NCI-H510A (cell line): Measurements from ENCODE around the gene MYOF.
"Not testable (repeated sequence)": the region's sequence is repeated elsewhere in the genome, so short reads cannot be mapped to it uniquely, and the experiment has no call there.

Experiments used
- DNase-seq: peaks from one replicate; lab custom pipeline; 2025; lab: John Stamatoyannopoulos, UW

The MYOF gene

DNA sequence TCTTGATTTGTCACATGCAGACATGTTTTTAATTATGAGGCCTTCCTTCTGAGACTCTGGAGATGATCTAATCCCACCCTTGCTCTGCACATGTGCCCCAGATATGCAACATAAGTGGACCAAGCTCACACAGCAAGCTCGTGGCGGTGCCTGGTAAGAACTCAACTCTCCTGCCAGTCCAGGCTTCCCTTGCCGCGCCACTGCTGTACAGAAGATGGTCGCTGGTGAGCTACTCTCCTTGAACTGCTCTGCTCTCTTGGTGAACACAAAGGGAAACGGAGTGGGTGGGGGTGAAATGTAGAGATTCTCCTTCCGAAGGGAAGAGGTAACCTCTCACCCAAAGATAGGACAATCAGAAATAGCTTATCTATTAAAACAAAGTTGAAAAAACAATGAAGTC lies 25.7 kb downstream of the MYOF start:
- no peak for DNase-seq

DNA sequence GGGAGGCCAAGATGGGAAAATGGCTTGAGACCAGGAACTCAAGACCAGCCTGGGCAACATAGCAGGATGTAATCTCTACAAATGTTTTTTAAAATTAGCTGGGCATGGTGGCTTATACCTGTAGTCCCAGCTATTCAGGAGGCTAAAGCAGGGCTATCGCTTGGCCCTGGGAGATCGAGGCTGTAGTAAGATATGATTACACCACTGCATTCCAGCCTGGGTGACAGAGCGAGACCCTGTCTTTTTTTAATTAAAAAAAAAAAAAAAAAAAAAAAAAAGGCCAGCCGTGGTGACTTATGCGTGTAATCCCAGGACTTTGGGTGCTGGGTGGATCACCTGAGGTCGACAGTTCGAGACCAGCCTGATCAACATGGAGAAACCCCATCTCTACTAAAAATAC lies 27.4 kb downstream of the MYOF start:
- DNase-seq: no peak

DNA sequence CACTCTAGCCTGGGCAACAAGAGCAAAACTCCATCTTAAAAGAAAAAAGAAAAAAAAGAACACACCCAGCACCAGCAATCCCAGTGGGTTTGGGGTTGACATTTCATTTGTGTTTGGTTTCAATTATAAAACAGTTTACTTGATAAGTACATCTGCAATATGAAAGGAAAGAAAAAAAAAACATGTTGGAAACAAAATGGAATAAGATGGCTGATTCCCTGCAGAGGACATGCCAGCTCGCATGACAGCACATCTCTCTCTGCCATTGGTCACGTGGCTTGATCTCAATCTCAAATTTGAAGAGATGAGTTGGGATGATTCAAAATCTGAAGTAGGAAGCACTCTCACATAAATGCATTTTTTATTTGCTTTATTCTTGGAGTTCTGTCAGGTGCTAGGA lies 28.0 kb downstream of the MYOF start:
- no peak for DNase-seq

DNA sequence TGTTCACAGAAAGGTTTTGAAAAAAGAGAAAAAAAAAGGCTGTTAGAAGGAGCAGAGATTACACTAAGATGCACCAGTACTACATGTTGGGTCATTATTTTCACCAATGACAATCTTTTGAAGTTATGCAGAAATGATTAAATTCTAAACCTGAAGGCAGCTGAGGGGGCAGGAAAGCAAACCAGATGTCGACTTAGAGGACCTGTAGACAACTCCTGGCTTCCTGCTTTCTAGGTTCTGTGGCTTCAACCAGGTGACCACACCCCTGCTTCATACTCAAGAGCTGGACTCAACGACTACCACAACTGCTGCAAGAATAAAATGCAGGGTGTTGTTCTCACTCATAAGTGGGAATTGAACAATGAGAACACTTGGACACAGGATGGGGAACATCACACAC lies 30.0 kb downstream of the MYOF start:
- no peak for DNase-seq

DNA sequence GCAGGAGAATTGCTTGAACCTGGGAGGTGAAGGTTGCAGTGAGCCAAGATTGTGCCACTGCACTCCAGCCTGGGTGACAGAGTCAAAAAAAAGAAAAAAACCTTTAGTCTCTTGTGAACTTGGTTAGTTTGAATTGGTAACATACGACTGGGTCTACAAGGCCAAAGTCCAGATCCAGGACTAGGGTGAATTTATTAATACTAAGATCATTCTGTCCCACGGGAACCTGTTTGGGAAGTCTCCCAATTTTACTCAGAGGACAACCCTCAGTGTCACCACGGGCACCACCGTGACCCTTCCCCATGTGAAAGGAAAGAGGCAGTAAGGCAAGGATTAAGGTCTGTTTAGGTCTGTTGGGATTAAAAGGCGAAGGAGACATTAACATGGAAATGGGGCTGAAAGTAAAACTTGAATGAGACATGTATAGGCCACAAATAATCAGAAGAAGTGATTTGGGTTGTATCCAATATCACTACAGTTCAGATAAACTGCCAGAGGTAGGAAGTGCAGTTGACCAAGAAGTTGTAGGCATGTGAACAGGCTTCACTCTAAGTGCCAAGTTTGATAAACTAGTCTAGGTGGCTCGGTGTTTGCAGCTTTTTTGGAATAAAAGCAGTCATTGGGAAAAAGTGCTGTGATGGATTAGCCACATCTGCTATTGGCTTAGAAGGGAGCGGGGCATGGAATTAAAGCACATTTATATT lies 30.7 kb downstream of the MYOF start:
- no peak for DNase-seq

DNA sequence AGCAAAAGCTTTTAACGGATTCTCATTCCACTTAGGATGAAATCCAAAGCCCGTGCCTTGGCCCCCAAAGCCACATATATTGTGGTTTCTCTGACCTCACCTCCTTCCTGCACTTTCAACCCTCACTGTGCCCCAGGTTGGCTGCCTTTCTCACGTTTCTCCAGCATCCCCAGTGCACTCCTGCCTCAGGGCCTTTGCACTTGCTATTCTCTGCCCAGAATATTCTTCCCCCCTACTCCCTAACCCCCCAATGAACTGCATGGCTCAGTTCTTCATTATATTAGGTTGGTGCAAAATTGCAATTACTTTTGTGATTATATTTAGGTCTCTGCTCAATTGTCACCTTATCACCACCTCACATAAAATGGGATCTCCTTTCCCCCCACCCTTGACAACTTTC lies 34.2 kb downstream of the MYOF start:
- no peak for DNase-seq

DNA sequence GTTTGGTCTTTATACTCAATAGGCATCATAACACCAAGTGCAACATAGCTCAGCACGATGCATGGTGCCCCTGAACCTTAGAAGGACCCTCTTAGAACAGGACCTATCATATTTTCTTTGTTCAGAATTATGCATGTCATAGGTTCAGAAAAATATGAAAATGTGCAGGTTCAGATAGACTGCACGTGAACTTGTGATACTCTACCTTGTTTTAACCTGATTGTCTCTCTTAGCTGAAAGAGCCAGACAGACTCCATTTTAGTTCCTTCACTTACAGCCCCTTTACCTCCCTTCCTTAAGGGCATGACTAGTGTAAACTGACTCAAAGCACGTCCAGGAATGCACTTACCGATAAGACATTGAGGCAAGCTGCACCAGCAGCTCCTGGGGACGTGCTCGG lies 35.1 kb downstream of the MYOF start:
- DNase-seq: no peak

DNA sequence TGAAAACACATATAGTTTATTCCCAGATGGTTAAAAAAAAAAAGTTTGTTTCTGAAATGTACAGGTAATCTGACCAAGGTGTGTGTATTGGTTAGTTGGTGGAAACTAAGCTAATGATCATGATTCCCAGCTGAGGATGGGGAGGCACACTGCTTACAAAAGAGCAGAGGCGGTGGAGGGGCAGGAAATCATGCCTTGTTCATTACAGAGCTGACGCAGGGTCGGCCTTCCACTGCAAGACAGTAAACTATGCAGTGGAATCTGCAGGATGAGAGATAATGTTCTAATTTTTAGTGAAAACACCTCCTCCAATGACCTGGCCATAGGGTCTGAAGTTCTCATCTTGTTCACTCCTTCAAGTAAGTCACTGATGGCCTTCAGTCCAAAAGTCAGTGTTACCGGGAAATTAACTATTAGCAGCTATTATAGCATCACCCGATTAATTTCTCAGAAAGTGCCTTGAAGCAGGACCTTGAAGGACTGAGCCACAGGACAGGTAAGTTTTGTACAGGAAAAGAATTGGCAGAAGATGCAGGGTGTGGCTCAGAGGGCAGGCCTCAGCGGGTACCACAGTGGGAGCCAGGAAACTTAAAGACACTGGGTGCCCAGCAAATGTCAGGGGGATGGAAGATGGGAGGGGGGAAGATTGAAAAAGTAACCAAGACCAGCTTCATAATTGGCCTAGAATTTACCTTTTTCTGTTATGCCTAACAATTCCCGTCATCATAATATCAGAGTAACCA lies 36.0 kb downstream of the MYOF start:
- no peak for DNase-seq

DNA sequence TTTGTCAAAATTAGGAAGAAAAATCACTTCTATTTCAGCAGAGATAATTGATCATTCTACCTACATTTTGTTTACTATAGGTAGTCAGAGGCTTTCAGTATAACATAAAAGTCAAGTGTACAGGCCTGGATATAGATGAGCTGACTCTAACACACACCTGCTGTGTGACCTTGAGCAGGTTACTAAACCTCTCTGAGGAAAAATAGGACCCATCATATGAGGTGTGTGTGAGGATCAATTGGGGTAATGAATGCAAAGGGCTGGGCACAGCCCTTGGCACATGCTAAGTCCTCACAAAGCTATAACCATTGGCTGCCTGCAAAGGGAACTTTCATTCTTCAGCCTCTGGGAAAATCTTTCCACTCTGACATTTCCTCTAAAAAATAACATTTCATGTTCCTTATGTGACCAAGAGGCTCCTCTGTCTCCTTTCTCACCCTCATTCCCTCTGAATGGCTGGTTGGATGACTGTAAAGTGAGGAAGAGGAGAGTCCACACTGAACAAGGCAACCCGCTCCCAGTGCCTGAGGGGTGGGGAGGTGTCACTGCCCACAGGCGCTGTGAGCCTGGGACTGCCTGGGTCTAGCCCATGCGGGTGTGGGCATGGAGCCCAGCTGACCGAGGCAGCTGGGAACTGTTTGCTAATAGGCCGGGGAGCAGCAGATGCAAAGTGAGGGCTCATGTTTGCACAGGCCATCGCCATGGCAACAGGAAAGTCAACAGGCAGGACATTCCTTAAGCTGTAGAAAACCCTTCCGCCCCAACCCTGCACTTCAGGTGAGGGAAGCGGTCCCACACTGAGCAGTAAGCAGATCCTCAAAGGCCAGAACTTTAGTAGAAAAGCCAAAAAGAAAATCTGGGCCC lies 36.8 kb downstream of the MYOF start:
- peak; percentile 95 for DNase-seq

DNA sequence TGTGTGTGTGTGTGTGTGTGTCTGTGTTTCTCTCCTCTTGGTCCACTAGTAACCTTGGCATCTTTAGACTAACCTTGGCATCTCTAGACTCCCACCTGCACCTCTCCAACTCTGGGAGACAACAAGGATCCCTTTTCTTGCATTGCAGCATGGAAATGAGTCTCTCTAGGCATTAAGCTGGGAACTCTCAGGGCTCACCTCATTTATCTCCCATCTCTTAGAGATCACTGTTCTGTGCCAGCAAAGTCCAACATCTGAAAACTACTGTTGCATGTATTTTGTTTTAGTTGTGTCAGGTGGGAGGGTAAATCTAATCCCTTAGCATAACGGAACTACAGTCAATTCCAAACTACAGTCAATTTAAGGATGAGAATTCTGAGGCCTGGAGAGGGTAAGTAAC lies 38.7 kb downstream of the MYOF start:
- no peak for DNase-seq

DNA sequence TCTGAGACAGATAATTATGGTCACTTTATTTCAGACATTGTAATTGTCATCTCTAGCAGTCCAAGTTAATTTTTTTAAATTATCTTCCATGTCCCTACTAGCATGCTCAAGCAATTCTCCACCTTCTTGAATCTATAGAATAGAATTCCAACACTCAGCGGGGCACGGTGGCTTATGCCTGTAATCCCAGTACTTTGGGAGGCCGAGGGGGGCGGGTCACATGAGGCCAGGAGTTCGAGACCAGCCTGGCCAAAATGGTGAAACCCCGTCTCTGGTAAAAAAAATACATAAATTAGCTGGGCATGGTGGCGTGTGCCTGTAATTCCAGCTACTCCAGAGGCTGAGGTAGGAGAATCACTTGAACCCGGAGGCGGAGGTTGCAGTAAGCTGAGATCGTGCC lies 39.4 kb downstream of the MYOF start:
- DNase-seq: not testable (repeated sequence)

DNA sequence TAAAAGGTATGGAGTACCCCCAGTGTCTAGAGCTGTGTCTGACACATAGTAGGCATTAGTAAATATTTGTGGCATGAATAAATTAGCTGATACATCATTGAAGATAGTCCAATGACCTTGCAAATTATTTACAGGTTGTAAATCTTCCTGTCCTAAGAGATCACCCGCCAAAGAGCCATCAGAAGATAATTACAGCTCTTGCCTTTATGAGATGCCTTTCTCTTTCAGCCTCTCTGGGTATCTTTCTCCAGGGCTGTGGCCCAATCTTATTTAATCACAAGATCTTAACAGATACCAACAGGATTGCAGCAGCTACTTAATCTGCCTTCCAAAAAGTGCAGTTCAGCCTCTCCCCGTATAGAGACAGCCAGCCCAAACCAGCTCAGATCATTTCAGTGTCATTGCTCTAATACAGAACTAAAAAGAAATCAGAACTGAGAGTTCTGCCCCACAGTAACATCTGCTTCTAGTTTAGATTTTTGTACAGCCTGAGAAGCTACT lies 41.5 kb downstream of the MYOF start:
- no peak for DNase-seq

DNA sequence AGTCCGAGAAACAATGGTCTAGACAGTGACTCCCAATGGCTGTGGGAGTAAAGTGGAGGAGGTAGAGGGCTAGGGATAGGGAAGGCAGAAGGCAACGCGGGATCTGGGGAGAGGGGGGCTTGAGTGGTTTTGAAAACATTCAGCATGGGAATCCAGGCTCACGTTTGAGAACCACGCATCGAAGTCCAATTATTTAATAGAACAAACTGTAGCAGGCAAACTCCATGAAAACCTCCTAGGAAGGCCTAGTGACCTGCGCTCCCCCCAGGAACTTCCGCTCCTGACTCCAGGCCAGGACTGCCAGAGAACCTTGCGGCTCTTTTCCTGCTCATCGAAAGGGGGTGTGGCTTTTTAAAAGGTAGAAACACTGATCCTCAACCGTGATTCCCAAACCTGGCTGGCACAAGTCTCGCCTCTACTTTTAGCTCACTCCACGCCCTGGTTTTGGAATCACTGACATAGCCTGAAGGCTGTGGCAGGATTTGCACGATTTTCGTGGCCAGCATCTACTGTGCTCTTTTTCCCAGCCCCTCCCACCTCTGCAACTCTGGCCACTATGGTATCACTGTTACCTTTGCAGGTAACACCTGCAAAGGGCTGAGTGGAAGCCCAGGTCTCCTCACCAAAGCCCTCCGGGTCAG lies 43.4 kb downstream of the MYOF start:
- DNase-seq: peak; percentile 85

DNA sequence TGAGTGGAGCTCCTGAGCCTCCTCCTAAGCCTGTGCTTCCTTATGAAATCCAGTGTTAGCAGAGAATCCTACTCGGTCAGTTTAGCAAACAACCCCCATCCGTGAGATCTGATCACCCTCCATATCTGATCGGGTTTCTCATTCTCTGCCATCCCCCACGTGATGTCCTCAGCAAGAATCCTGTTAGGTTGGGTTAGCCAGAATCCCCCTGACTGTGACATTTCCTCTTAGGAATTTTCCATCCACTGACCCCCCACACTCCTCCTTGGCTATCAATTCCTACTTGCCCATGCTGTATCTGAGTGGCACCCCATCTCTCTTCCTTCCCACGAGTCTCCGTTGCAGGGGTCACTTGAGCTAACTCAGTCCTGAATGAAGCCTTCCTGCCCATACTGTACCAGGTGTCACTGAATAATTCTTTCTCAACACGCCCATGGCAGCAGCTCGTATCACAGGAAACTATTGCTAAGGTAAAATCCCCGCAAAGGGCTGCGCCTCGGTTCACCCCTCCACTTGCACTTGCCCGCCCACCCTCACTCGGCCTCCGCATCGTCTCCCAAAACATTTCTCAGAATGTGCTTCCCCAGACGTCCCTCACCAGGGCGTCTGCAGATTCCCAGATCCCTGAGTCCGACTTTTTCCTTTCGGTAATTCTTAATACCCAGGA lies 44.1 kb downstream of the MYOF start:
- no peak for DNase-seq

DNA sequence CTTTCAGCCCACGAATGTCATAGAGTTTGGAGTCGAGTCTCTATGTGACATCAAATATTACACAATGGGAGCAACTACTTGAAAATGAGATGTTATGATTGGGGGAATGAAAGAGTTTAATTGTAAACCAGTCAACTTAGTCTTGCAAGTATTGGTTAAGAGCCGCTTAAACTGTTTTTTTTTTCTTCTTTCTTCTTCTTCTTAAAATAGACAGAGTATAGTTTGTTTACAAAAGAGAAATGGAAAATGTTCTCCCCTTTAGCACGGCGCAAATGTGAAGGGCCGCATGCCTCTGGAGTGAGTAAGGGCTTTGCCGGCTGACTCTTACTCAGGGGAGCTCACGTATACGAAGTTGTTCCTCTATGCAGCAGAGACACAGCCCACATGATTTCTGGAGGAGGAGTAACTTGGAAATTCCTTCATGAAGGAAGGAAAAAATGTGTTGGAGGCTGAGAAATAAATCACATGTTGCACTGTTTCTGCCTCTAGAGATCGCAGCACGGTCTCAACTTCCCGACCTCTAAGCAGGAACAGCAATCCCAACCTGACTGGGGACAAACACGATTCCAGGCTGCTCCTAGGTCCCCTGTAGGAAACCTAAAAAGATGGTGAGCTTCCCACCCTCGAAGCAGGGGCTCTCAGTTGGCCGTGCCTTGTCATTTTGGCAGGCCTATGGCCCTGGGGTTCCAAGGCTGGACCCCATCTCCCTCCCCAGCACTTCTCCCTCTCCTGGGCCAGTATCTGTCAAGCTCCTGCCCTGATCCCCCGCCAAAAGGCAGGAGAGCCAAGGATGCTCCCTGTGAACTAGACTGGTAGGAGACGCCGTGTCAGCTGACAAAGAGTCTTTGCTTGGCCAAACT lies 44.8 kb downstream of the MYOF start:
- DNase-seq: peak; percentile 33

DNA sequence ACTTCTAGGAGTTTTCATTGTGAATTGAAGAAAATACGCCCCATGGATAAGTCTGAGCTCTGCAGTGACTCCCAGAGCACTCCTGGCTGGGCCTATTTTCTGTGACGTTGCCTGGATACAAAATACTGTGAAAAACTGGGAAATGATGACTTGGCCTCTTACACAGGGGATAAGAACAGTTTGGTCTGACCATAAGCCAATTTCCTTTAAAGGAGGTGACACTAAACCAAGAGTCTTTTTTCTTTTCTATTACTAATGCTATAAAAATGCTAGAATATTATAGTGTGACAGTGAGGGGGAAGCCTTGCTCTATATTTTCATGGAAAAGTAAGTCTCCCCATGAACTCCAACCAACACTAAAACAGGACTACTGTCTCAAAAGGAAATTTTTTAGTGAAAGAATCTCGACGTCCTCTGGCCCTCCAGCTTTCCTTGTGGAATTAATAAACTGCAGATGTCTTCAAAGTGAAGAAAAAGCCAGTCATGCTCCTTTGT lies 45.5 kb downstream of the MYOF start:
- no peak for DNase-seq

DNA sequence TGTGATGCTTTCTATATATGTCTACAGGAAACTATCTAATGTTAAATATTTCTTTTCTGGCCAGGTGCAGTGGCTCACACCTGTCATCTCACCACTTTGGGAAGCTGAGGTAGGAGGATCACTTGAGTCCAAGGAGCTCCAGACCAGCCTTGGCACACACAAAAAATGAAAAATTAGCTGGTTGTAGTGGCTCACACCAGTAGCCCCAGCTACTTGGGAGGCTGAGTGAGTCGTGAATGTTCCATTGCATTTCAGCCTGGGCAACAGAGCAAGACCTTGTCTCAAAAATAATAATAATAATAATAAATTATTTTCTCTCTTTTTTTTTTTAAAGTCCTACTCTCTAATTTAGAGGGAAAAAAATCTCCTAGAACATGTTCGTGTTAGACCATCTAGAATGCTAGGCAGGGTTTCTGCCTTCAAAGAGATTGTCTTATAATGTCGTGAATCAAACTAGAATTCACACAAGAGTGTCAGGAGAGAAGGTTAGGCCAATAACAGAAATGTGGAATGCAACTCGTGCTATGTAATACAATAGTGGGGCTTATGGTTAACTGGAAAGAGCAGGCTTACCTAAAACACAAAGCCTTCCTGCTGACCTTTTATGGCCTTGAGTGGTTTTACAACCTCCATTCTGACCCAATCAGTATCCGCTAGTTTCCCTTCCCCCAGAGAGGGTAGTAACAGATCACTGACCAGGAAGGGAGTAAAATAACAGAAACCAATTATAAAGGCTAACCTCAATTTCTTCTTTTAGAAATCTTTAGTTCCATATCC lies 46.3 kb downstream of the MYOF start:
- DNase-seq: peak; percentile 50

DNA sequence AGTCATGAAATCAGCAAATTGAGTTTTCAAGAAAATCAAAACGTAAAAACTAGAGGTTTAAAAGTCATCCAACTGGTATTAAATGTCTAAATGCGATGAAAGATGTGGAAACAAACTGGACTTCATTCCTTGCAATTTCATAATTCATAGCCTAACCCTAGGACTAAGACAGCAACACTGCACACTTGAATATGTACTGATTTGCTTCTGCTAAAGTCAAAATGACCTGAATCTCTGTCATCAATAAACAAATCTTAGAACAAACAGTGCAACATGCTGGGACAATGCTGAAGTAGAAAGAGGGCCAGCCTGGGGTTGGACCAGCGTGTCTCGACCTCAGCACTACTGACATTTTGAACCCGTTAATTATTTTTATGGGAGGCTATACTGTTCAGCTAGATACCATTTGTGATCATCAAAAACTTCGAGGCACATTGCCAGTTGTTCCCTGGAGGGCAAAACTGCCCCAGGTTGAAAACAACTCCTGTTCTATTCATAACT lies 47.1 kb downstream of the MYOF start:
- DNase-seq: no peak

DNA sequence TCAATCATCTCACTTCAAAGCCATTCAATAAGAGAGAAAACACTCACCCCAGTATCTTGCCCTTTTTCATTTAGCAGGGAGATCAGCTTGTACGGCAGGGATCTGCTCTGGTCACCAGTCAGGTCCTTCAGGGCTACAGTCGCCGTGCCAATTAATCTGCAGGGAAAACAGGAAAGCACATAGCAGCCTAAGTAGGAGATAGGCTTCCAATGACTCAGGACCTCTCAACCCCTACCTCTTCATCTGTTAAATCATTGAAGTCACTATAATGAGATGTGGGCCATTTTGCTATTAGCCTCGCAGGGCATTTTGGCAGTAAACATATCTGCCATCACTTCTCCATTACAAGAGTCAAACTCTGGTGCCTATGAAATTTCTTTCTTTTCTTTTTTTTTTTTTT lies 50.8 kb downstream of the MYOF start:
- DNase-seq: no peak
